HG03095 (cell line): Measurements from ENCODE around the gene CEP131.

ENCODE experiments used
- ATAC-seq: cut with Tn5 transposase; IDR thresholded peaks from one replicate; pipeline ENCODE4 v1.9.1; 2021; ENCODE audit warnings: moderate library complexity; ENCODE audit not compliant: unreplicated experiment

CEP131 gene

GRCh38 chr17:81222906-81223761 lies at the start of gene CEP131:
TSS of gene CEP131 (minus strand) at chr17:81222965. CDS start at chr17:81220056, 2,909 bp downstream.
- ATAC-seq: peak; percentile 92

GRCh38 chr17:81271226-81271625 lies 48.5 kb upstream of the CEP131 start:
- ATAC-seq: no peak

- no peak for ATAC-seq
Measured at GRCh38 chr17:81270279-81270678, 47.5 kb upstream of the CEP131 start.

- ATAC-seq: no peak
Measured at GRCh38 chr17:81267390-81268067, 44.8 kb upstream of the CEP131 start.

GRCh38 chr17:81265576-81265975 lies 42.8 kb upstream of the CEP131 start:
- ATAC-seq: no peak

GRCh38 chr17:81264640-81265039 lies 41.9 kb upstream of the CEP131 start:
- no peak for ATAC-seq

- ATAC-seq: no peak
Measured at GRCh38 chr17:81263371-81264181, 40.8 kb upstream of the CEP131 start.

GRCh38 chr17:81261582-81262336 lies 39.0 kb upstream of the CEP131 start:
- ATAC-seq: no peak

GRCh38 chr17:81261096-81261495 lies 38.3 kb upstream of the CEP131 start:
- ATAC-seq: no peak

GRCh38 chr17:81260641-81261040 lies 37.9 kb upstream of the CEP131 start:
- no peak for ATAC-seq

GRCh38 chr17:81260171-81260570 lies 37.4 kb upstream of the CEP131 start:
- ATAC-seq: no peak

GRCh38 chr17:81259058-81259605 lies 36.4 kb upstream of the CEP131 start:
- ATAC-seq: no peak

- no peak for ATAC-seq
Measured at GRCh38 chr17:81258292-81258691, 35.5 kb upstream of the CEP131 start.

GRCh38 chr17:81257533-81257932 lies 34.8 kb upstream of the CEP131 start:
- ATAC-seq: no peak

- no peak for ATAC-seq
Measured at GRCh38 chr17:81256616-81257015, 33.9 kb upstream of the CEP131 start.

GRCh38 chr17:81254955-81255717 lies 32.4 kb upstream of the CEP131 start:
- ATAC-seq: no peak

- no peak for ATAC-seq
Measured at GRCh38 chr17:81253358-81254131, 30.8 kb upstream of the CEP131 start.

GRCh38 chr17:81252987-81253329 lies 30.2 kb upstream of the CEP131 start:
- ATAC-seq: no peak
